Ovary (tissue), 3 donors: Measurements from ENCODE around the gene SURF4.
"Not testable (repeated sequence)": the region's sequence is repeated elsewhere in the genome, so short reads cannot be mapped to it uniquely, and the experiment has no call there.

Experiments
- EP300 ChIP-seq: sonication (generic); formaldehyde crosslinking; IDR thresholded peaks from one replicate; pipeline ENCODE4 v1.6.1; 2017; ENCODE audit warnings: antibody characterized with exemption
- TF ChIP-seq, protein P1 (sequence below), 3 donors: fragments of 450-650 bp in 2 of 3; fragments of 200-600 bp in 1 of 3; IDR thresholded peaks; one replicate each; pipeline versions ENCODE4 v1.5.1 to v1.8.0; 2016 to 2022; ENCODE audit warnings: antibody characterized with exemption in 3 of 3, mild to moderate bottlenecking in 1 of 3
- donor health status: DM: no; HTN: no; CAD: no.

DNA sequence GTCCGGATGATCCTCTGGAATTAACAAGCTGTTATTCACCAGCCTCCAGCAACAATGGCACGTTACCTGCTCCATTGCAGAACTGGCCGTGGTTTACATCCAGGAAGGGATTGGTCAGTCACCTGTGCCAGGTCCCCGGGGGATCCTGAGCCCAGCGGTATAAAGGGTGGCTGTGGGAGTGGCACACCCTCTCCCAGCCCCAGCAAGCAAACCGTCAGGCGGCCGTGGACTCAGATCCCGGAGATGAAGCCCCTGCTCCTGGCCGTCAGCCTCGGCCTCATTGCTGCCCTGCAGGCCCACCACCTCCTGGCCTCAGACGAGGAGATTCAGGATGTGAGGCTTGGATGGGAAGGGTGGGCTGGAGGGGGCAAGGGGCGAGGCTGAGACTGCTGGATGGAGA lies 58.3 kb downstream of the SURF4 start:
- TF ChIP-seq, protein P1, sequence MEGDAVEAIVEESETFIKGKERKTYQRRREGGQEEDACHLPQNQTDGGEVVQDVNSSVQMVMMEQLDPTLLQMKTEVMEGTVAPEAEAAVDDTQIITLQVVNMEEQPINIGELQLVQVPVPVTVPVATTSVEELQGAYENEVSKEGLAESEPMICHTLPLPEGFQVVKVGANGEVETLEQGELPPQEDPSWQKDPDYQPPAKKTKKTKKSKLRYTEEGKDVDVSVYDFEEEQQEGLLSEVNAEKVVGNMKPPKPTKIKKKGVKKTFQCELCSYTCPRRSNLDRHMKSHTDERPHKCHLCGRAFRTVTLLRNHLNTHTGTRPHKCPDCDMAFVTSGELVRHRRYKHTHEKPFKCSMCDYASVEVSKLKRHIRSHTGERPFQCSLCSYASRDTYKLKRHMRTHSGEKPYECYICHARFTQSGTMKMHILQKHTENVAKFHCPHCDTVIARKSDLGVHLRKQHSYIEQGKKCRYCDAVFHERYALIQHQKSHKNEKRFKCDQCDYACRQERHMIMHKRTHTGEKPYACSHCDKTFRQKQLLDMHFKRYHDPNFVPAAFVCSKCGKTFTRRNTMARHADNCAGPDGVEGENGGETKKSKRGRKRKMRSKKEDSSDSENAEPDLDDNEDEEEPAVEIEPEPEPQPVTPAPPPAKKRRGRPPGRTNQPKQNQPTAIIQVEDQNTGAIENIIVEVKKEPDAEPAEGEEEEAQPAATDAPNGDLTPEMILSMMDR (IDR thresholded peaks at IDR 0.05), result not testable (repeated sequence)
- TF ChIP-seq EP300, result not testable (repeated sequence)
